KG1 (cell line): ENCODE results near the gene TM2D1.
"Not testable (repeated sequence)": the region's sequence is repeated elsewhere in the genome, so short reads cannot be mapped to it uniquely, and the experiment has no call there.

Experiments used
- DNase-seq: peaks from one replicate; lab custom pipeline; 2025; lab: John Stamatoyannopoulos, UW

The TM2D1 gene

GRCh38 chr1:61724813-61725694, at the start of gene TM2D1:
TM2D1 (minus strand) TSS chr1:61725141; CDS start chr1:61725120, 21 bp downstream.
- peak; percentile 79 for DNase-seq

- no peak for DNase-seq
Measured at GRCh38 chr1:61770131-61770530, 45.2 kb upstream of the TM2D1 start.

GRCh38 chr1:61757950-61758349, 33.0 kb upstream of the TM2D1 start:
- DNase-seq, result no peak

- DNase-seq, result no peak
Measured at GRCh38 chr1:61756773-61757172, 31.8 kb upstream of the TM2D1 start.

- no peak for DNase-seq
Measured at GRCh38 chr1:61754545-61754944, 29.6 kb upstream of the TM2D1 start.

GRCh38 chr1:61753998-61754508, 29.1 kb upstream of the TM2D1 start:
- no peak for DNase-seq

- DNase-seq, result no peak
Measured at GRCh38 chr1:61752921-61753389, 28.0 kb upstream of the TM2D1 start.

- DNase-seq, result no peak
Measured at GRCh38 chr1:61749574-61749973, 24.6 kb upstream of the TM2D1 start.

- DNase-seq, result no peak
Measured at GRCh38 chr1:61748566-61748965, 23.6 kb upstream of the TM2D1 start.

GRCh38 chr1:61746813-61747212, 21.9 kb upstream of the TM2D1 start:
- no peak for DNase-seq

GRCh38 chr1:61743716-61744580, 19.0 kb upstream of the TM2D1 start:
- no peak for DNase-seq

GRCh38 chr1:61743431-61743705, 18.4 kb upstream of the TM2D1 start:
- DNase-seq, result no peak

GRCh38 chr1:61742620-61743430, 17.9 kb upstream of the TM2D1 start:
- DNase-seq, result no peak

GRCh38 chr1:61741711-61742619, 17.0 kb upstream of the TM2D1 start, which contains the start of gene PATJ:
PATJ (plus strand) TSS chr1:61742480; CDS start chr1:61762893, 20,413 bp downstream.
- peak; percentile 9 for DNase-seq

- DNase-seq, result no peak
Measured at GRCh38 chr1:61740751-61741700, 16.1 kb upstream of the TM2D1 start.

- DNase-seq, result no peak
Measured at GRCh38 chr1:61732726-61733125, 7.8 kb upstream of the TM2D1 start.

- not testable (repeated sequence) for DNase-seq
Measured at GRCh38 chr1:61730679-61731078, 5.7 kb upstream of the TM2D1 start.

GRCh38 chr1:61727544-61727943, 2.6 kb upstream of the TM2D1 start:
- no peak for DNase-seq

- peak; percentile 42 for DNase-seq
Measured at GRCh38 chr1:61724506-61724812, 482 bp downstream of the TM2D1 start.
